HG02571 (cell line): Measurements from ENCODE around the gene ZCWPW2.

ENCODE experiments used
- ATAC-seq: cut with Tn5 transposase; IDR thresholded peaks from one replicate; pipeline ENCODE4 v1.9.1; 2021; ENCODE audit warnings: mild to moderate bottlenecking, moderate library complexity; ENCODE audit not compliant: unreplicated experiment

ZCWPW2 gene

GRCh38 chr3:28349469-28350000, 1.0 kb downstream of the ZCWPW2 start:
- no peak for ATAC-seq

- no peak for ATAC-seq
Observed at GRCh38 chr3:28376424-28376823, 27.9 kb downstream of the ZCWPW2 start.

GRCh38 chr3:28386049-28386448, 37.5 kb downstream of the ZCWPW2 start:
- ATAC-seq: no peak

GRCh38 chr3:28388978-28389377, 40.5 kb downstream of the ZCWPW2 start:
- no peak for ATAC-seq

GRCh38 chr3:28399206-28399605, 50.7 kb downstream of the ZCWPW2 start:
- no peak for ATAC-seq

GRCh38 chr3:28406241-28406640, 57.7 kb downstream of the ZCWPW2 start:
- ATAC-seq: no peak

- no peak for ATAC-seq
Observed at GRCh38 chr3:28449398-28449797, 100.9 kb downstream of the ZCWPW2 start.

GRCh38 chr3:28462866-28463265, 114.3 kb downstream of the ZCWPW2 start:
- ATAC-seq: no peak

- no peak for ATAC-seq
Observed at GRCh38 chr3:28467414-28467813, 118.9 kb downstream of the ZCWPW2 start.

- ATAC-seq: no peak
Observed at GRCh38 chr3:28476194-28476593, 127.7 kb downstream of the ZCWPW2 start.

GRCh38 chr3:28476764-28477163, 128.2 kb downstream of the ZCWPW2 start:
- no peak for ATAC-seq

- ATAC-seq: no peak
Observed at GRCh38 chr3:28485164-28485563, 136.6 kb downstream of the ZCWPW2 start.

- ATAC-seq: no peak
Observed at GRCh38 chr3:28495301-28495700, 146.8 kb downstream of the ZCWPW2 start.

GRCh38 chr3:28502397-28502937, 153.9 kb downstream of the ZCWPW2 start:
- ATAC-seq: no peak

GRCh38 chr3:28504976-28505375, 156.5 kb downstream of the ZCWPW2 start:
- no peak for ATAC-seq

GRCh38 chr3:28521663-28522062, 173.1 kb downstream of the ZCWPW2 start:
- no peak for ATAC-seq

- no peak for ATAC-seq
Observed at GRCh38 chr3:28542351-28542750, 193.8 kb downstream of the ZCWPW2 start.

- ATAC-seq: no peak
Observed at GRCh38 chr3:28544236-28544635, 195.7 kb downstream of the ZCWPW2 start.

- no peak for ATAC-seq
Observed at GRCh38 chr3:28544831-28545230, 196.3 kb downstream of the ZCWPW2 start.

GRCh38 chr3:28547677-28548076, 199.2 kb downstream of the ZCWPW2 start:
- no peak for ATAC-seq

GRCh38 chr3:28553175-28553574, 204.7 kb downstream of the ZCWPW2 start:
- ATAC-seq: no peak

- ATAC-seq: no peak
Observed at GRCh38 chr3:28556195-28556594, 207.7 kb downstream of the ZCWPW2 start.

- no peak for ATAC-seq
Observed at GRCh38 chr3:28564211-28564610, 215.7 kb downstream of the ZCWPW2 start.
